GM21390 (cell line): ENCODE data around the gene TSEN2.
"Not testable (repeated sequence)": the region's sequence is repeated elsewhere in the genome, so short reads cannot be mapped to it uniquely, and the experiment has no call there.

ENCODE experiments used
- ATAC-seq: cut with Tn5 transposase; IDR thresholded peaks from one replicate; pipeline ENCODE4 v1.9.1; 2021; ENCODE audit not compliant: unreplicated experiment

Gene TSEN2

DNA sequence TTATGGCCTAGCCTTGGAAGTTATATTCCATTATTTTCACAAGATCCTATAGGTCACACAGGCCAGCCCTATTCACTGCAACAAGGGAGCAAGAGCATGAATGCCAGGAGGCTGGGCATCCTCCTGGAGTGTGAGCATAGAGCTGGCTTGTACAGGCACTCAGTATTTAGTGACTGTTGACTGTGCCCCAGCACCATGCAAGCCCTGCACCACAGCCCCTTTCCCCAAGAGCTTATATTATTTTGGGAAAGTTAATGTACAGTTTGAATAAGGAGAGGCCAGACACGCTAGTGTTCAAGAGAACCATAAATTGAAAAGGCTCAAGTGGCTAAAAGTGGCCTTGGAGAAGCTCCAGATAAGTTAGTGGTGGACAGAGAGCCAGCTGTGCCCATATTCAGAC lies 32.3 kb upstream of the TSEN2 start:
- ATAC-seq = no peak

DNA sequence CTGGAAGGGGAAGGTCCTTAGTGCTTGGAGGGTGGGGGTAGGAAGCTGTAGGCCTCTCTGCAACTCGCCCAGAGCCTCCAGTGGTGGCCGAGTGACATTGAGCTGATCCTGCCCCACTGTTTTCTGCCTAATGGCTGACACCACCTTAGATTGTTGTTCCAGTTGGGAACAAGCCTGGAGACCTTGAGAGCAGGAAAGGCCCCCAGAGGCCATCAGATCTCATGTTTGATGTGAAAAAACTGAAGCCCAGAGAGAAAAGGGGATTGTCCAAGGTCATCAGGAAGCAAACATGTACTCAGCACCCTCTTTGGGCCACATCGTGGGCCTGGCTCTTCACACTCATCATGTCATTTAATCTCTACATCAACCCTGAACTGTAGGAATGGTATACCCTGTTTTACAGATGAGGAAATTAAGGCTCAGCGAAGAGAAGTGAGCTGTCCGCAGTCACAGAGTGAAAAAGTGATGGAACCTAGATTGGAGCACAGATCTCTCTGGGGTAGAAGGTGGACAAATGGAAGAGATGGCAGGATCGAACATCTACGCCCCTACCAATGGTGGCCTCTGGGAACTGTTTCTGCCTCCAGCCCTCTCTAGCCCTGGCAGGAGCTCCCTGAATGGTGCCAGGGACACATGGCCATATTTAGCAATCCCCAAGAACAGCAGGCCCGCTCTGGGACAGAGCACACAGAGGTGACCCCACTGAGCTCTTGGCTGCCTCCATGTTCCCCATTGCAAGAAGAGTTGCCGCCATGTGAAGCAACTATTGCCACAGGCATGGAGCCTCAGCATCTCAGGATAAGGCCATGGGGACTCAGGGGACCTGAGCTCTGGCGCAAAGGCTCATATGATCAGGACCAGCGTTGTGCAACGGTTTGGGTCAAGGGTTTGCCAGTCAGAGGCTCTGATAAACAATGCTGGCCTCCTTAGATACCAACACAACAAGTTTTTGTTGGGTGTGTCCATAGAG lies 31.6 kb upstream of the TSEN2 start:
- no peak for ATAC-seq

- no peak for ATAC-seq
Measured at GRCh38 chr3:12454076-12454815, 30.0 kb upstream of the TSEN2 start.

DNA sequence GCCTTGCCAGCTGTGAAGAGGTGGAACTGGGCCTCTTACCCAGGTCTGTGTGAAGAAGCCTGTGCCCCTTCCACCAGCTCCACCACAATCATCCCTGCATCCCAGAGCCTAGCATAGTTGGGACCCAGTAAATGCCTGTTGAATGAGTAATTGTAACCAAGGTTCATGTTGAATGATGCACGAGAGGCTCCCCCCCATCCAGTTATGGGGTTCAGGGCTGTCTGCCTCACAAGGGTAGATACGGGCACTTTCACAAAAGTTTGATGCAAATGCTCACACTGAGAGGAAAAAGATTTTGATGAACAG lies 29.5 kb upstream of the TSEN2 start:
- ATAC-seq = no peak

DNA sequence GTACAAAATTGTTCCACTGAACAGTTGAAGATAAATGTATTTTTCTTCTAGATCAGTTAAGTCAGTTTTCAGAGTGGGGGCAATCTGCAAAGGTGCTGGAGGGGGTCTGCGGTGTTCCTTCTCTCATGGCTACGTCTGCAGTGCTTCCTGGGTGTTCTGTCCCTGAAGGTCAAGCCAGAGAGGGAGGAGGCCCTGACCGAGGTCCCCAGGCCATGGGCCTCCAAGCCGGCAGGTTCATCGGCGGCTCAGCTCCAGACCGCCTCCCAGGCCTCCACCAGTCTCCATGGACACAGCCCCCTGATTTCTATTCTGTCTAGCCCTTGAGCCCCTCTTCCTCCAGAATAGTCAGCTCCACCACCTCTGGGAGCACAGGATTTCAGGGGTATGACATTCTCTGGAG lies 28.5 kb upstream of the TSEN2 start:
- ATAC-seq = no peak

- no peak for ATAC-seq
Measured at GRCh38 chr3:12456441-12456840, 27.8 kb upstream of the TSEN2 start.

DNA sequence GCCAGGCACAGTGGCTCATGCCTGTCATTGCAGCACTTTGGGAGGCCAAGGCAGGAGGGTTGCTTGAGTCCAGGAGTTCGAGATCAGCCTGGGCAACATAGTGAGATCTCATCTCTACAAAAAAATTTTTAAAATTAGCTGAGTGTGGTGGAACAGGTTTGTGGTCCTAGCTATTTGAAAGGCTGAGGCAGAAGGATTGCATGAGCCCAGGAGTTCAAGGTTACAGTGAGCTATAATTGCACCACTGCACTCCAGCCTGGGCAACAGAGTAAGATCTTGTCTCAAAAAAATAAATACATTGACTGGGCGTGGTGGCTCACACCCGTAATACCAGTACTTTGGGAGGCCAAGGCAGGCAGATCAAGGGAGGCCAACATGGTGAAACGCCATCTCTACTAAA lies 26.9 kb upstream of the TSEN2 start:
- not testable (repeated sequence) for ATAC-seq

- ATAC-seq = no peak
Measured at GRCh38 chr3:12458901-12459300, 25.4 kb upstream of the TSEN2 start.

DNA sequence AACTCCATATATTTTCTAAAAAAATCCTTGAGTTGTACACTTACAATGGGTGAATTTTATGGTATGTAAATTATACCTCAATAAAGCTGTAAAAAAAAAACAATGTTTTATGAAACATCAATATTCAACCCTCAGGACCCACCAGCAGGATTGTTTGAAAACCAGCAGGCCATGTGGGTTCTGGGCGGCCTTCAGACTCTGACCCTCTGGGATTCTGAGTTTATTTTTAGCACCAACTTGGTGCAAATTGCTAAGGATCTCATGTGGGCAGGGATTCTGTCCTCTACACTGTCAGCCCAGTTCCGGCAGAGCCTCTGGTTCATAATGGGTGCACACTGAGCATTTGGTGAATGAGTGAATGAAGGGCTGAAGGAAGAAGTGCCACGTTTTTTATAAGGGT lies 24.2 kb upstream of the TSEN2 start:
- ATAC-seq = no peak

- ATAC-seq = no peak
Measured at GRCh38 chr3:12461097-12461649, 23.1 kb upstream of the TSEN2 start.

- ATAC-seq = no peak
Measured at GRCh38 chr3:12462159-12462947, 21.9 kb upstream of the TSEN2 start.

DNA sequence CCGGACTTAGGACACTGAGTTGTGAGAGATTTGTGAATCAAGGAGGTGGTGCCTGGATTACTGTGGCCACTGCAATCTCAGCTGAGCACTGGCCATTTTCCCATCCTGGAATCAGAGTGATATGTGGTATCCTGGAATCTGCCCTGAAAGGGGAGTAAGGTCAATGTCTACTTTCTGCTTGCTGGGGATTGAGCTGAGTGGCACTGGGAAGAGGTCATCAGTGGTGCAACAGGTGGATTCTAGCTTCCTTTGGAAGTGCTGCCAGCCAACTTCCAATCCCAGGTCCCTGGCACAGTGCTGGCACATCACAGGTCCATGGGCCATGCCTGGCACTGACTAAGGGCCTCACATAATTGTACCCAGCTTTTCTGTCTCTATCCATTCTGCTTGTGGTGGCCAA lies 20.6 kb upstream of the TSEN2 start:
- ATAC-seq = no peak

GRCh38 chr3:12464181-12464580 lies 20.1 kb upstream of the TSEN2 start:
- no peak for ATAC-seq

DNA sequence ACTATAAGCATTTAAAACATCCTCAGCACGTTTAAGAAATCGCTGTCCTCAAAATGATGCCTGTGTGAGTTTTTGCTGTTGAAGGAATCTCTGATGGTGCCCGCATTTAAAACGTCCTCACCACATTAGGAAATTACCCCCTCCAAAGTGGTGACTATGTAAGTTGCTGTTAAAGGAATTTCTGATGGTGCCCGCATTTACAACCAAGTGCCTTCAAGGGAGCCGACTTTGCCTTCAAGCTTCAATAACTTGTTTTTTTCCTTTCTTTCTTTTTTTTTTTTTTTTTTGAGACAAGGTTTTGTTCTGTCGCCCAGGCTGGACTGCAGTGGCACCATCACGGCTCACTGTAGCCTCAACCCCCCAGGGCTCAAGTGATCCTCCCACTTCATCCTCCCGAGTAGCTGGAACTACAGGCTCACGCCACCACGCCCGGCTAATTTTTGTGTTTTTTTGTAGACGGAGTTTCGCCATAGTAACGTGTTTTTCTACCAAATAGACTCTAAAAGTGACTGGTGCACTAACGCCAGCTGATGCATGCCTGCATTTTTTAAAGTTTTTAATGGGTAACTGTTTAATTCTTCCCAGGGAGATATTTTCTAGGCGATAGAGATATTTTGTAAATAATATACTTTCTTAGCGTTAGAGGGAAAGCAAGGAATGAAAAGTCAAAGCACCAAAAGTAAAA lies 19.0 kb upstream of the TSEN2 start:
- ATAC-seq = no peak

- no peak for ATAC-seq
Measured at GRCh38 chr3:12465836-12466225, 18.4 kb upstream of the TSEN2 start.

DNA sequence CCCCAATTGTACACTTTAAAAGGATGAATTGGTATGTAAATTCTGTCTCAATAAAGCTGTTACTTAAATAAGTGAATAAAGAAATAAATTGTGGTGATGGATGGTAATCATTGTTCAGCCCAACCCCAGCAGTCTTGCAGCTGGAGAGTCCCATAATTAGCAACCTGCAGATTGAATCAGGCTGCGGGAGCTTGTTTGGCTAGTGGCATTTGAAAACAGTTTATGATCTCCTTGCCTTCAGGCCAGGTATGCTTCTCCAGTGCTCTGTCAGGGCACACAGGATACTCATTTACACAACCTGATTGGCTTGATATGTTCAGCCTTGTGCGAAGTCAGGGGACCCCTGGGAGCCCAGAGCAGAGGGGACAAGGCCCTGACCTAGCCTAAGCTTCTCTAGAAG lies 16.5 kb upstream of the TSEN2 start:
- no peak for ATAC-seq

GRCh38 chr3:12468276-12468675 lies 16.0 kb upstream of the TSEN2 start:
- ATAC-seq = no peak

DNA sequence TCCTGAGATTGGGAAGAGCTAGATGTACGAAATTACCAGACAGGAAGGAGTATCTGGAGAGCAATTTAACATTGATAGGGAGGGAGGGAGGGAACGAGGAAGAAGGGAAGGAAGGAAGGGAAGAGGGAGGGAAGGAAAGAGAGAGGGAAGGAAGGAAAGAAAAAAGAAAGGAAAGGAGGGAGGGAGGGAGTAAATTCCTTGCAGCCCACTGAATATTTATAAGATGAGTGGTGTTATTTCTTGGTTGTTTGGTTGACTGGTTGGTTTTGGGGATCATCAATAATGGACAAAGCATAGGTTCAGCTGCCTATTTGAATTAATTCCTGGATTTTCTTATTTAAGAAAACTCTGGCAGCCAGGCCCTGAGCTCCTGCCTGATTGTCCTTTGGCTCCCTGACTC lies 15.5 kb upstream of the TSEN2 start:
- no peak for ATAC-seq

GRCh38 chr3:12469222-12469621 lies 15.1 kb upstream of the TSEN2 start:
- not testable (repeated sequence) for ATAC-seq

- ATAC-seq = no peak
Measured at GRCh38 chr3:12470111-12470510, 14.2 kb upstream of the TSEN2 start.

DNA sequence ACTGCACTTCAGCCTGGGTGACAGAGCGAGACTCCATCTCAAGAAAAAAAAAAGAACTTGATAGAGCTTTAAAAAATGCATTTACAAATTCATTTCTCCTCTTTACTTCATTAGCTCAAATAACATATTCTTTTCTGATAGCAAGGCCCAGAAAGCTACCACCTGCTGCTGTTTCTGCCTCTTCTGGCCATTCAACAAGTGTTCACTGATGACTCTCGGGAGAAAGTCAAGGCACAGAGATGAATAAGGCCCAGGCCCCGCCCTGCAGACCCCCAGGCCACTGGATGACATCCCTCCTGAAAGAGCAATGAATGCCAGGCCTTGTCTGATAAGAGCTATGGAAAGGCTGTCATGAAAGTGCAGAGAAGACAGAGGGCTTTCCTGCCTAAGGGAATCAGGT lies 13.6 kb upstream of the TSEN2 start:
- no peak for ATAC-seq
